ENCODE data around the gene PI4K2B. TPM values are rescaled to one million over a fixed set of nuclear protein-coding genes. Genes with fewer than 3 reads are reported as not detected.
"Not testable (repeated sequence)": the region's sequence is repeated elsewhere in the genome, so short reads cannot be mapped to it uniquely, and the experiment has no call there.

The PI4K2B gene
- total RNA-seq, 1 donor from 2014 or later = 2.0 TPM

DNA sequence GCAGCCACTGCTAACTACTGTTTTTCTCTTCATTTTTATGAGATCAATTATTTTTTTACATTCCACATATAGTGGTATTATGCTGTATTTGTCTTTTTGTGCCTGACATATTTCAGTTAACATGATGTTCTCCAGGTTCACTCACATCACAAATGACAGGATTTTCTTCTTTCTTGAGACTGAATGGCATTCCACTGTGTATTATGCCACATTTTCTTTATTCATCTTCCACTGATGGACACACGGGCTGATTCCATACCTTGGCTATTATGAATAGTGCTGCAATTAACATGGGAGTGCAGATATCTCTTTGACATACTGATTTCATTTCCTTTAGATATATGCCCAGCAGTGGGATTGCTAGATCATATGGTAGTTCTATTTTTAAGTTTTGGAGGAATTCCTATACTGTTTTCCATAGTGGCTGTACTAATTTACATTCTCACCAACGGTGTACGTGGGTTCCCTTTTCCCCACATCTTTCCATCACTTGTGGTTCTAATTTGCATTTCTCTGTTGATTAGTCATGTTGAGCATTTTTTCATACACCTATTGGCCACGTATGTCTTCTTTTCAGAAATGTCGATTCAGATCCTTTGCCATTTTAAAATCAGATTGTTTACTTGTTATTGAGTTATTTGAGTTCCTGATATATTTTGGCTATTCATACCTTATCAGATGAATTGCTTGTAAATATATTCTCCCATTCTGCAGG is 63.9 kb downstream of the PI4K2B start:
- ATAC-seq = no peak
- DNase-seq = no peak
- intact Hi-C loops (cut with micrococcal nuclease) = no loop called here

DNA sequence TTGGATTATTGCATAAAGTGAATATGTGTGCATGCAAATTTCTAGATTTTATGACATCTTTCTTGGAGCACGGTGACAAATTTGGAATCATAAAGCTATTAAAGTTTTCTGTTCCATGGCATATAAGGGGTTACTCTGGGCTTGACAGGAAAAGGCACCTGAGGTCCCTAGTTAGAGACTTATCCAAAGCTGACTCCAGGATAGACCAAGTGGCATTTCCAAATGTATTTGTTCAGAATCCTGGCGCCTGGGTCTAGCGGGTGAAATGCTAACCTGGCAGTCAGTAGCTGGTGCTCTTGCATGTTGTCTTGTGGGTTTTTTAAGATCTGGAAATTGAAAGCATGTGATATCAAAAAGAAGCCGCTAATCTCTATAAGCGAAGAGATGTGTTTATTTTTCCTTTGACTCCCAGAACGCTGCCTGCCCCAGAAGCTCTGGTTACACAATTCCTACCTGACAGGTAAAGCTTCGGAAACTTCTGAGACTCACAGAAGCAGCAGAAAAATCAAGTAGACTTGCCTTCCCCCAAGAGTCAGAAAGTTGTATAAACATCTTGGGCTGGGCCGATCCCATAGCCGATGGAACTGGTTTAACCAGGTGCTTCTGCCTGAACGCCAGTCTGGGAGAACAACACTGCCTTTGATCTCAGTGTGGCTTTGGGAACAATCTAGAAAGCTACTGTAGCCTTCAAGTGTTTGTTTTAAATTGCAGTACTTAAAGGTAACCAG is 65.8 kb downstream of the PI4K2B start:
- ATAC-seq (no peak), DNase-seq (no peak)
- intact Hi-C loops (cut with micrococcal nuclease) = no loop called here

DNA sequence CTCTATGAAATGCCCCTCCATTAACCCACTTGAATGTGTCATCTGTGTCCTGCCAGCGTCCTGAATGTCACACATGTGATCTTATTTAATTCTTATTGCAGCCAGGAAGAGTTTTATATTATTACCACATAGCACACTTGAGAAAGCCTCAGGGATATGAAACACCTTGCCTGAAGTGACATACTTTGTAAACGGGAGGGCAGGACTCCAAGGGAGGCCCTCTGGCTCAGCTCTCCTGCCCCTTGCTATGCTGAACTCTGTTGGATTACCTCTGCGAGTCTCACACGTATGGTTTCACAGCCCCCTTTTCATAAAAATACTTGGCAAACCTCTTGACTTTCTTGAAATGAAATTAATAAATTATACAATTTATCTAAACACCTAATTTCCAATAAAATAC is 67.6 kb downstream of the PI4K2B start:
- DNase-seq (no peak), ATAC-seq (no peak)
- intact Hi-C loops (cut with micrococcal nuclease) = no loop called here

DNA sequence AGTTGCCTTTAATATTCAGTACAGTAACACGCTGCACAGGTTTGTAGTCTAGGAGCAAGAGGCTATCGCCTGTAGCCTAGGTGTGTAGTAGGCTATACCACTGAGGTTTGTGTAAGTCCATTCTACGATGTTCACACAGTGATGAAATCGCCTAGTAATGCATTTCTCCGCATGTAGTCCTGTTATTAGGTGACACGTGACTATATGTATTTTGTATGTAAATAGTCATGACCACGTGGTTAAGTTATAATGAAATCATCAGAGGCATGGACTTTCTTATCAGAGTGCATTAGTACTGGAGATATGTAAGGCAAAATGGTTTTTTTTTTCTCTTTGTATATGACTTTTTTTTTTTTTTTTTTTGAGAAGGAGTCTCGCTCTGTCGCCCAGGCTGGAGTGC is 68.8 kb downstream of the PI4K2B start:
- ATAC-seq = no peak
- intact Hi-C loops (cut with micrococcal nuclease) = no loop called here
- no peak for DNase-seq

DNA sequence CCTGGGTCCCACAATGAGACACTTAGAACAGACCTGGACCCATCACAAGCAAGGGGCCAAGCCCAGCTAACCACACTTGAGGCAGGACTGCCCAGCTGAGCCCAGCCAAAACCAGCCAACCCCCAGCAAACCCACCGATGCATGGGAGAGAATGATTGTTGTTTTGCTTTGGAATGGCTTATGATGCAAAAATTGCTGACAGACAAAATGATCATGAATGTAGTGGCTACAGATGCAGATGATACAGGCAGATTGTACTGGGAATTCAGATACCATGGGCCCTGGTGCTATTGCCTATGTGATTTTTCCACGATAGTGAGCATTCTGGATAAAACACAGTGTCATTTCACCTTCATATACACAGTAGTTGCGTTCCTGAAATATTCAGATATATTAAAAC is 69.7 kb downstream of the PI4K2B start:
- no peak for DNase-seq
- intact Hi-C loops (cut with micrococcal nuclease) = no loop called here
- no peak for ATAC-seq

DNA sequence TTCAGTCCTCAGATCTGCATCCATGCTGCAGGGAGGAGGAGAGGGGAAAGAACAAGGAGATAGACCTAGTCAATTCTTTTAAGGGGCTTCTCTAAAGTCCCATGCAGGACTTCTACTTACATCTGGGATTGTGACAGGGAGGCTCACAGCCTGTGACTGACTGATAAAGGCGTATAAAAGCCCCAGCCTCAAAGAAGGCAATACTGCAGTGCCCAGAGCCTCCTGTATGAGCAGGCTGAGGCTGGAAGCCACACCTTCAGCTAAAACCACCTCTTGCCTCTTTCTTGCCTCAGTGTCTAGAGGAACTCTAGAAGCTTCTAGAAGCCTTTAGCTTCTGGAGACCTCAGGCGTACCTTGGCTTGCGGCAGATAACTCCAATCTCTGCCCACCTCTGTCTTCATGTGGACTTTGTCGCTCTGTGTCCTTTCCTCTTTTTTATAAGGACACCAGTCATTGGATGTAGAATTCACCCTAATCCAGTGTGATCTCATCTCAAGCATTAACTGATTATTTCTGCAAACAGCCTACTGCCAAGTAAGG is 72.8 kb downstream of the PI4K2B start:
- intact Hi-C loops (cut with micrococcal nuclease) = no loop called here
- no peak for ATAC-seq

DNA sequence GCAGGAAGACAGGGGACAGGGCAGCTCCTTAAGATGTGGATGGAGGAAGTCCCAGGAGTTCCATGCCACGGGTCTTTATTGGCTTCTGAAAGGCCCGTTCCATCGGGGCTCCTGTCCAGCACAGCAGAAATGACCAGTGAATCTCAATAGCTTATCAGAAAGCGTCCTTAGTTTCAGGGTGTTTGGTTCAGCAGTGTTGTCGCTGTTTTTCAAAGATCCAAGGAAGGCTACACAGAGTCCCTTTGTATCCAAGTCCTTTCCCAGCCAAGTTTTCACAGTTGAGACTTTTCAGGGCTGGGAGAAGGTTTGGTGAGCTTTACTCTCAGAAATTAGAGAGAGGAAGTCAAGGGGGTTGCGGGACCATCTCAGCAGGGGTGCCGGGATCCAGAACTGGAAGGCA is 73.8 kb downstream of the PI4K2B start:
- DNase-seq (no peak), ATAC-seq (no peak)
- intact Hi-C loops (cut with micrococcal nuclease) = no loop called here

More for the DNA sequence above, 72.8 kb downstream of the PI4K2B start:
- no peak for DNase-seq

DNA sequence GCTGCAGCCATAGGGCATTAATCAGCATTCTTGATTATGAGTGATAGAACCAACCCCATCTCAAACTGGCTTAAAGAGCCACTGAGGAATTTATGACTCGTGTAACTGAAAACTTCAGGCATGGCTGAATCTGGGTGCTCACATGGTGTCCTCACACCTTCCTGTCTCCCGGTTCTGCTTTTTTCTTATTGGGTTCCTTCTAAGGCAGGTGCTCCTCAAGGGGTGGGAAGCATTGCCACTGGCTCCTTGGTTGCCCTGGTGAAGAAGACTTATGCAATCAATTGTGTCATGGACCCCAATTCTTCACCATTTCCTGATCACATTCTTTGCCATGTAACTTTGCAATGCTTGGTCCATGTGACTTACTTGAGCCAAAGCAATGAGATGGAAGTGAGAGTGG is 74.5 kb downstream of the PI4K2B start:
- ATAC-seq (no peak), DNase-seq (no peak)
- intact Hi-C loops (cut with micrococcal nuclease) = no loop called here

DNA sequence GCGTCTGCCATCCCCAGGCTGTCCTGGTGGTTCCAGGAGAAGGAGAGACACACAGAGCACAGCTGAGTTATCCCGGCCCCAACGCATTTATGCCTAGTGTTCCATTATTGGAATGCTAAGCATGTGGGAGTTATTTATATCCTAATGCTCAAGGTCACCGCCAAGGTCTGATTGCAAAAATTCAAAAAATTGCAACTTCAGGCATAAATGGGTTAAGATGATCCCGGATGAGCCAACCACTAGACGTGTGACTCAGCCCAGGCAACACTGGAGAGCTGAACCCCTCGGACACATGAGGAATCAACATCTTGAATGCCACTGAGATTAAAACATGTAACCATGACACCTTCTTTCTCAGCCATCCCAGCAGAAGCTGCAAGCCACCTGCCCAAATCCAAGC is 74.9 kb downstream of the PI4K2B start:
- intact Hi-C loops (cut with micrococcal nuclease) = no loop called here
- DNase-seq = no peak
- ATAC-seq = no peak

DNA sequence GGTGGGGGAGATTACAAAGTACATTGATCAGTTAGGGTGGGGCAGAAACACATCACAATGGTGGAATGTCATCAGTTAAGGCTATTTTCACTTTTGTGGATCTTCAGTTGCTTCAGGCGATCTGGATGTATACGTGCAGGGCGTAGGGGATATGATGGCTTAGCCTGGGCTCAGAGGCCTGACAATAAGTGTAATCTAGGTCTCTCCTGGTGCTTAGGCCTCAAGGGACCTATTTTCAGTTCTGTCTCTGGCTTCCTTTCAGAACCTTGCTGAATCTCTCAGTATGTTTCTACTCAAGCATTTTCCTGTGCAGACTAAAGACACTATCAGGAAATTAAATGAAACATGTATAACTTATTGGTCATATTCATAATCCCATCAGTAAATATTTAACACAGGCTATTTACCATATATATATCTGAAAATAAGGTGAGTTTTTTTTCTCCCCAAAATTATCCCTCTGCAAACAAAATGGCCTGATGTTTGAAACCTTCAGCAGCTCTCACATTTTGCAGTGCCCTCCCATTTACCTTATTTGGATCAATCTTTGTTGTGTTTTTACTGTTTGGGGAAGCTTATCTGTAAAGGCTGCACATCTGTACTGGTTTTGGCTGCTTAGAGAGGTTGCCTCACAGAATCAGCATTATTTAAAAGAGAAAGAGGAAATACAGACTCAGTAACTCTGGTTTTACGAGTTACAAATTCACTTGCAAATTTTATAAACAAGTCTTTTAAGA is 76.4 kb downstream of the PI4K2B start:
- DNase-seq (no peak), ATAC-seq (no peak)
- intact Hi-C loops (cut with micrococcal nuclease) = no loop called here

DNA sequence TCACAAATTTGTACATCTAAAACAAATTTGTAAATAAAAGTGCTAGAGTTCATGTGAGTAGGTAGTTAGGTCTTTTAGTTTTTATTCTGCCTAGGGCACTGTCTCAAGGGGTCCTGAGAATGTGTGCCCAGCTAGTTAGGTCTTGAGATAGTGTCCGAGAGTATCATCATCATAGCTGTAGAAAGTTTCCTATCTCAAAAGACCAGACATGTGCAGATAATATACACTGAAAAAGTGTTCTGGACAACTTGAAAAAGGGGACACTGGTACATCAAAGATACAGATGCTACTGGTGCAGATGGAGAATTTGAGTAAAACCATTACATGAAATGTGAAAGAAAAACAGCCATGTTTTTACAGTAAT is 77.0 kb downstream of the PI4K2B start:
- ATAC-seq = no peak
- intact Hi-C loops (cut with micrococcal nuclease) = no loop called here
- no peak for DNase-seq

DNA sequence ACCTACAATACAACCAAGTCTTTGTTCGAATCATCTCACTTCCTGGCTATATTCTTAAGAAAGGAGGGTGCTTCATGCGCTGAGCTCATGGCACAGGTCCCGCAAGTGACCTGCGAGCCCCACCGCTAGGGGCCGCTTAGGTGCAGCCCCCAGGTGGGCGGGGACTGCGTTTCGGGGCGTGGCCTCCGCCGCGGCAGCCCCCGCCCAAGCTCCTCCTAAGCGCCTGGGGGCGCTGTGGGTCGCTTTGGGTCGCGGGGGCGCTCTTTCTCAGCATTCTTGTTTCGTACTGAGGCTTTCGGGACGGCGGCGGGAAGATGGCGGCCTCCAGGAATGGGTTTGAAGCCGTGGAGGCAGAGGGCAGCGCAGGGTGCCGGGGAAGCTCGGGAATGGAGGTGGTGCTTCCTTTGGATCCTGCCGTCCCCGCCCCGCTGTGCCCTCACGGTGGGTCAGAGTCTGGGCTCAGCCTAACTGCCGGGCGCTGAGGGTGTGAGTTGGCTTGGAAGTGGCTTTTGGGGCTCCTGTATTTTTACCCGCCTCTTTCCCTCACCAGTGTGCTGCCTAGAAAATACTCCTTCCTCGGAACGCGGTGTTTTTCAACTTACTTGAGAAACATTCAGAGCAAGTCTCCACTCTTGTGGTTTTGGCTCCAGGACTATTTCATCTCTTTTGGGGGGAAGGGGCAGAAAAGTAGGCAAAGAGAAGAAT is 78.8 kb downstream of the PI4K2B start, which contains the start of gene ZCCHC4:
Gene ZCCHC4 (plus strand): TSS at position 279 of the 705 bp plus-strand sequence. CDS start 36 bp downstream, at position 315.
- intact Hi-C loops (cut with micrococcal nuclease) = loop anchor here (2.0 kb wide), 1 partner anchor 78 kb away; the partner anchor contains the start of gene PI4K2B
- DNase-seq (peak; percentile 93), ATAC-seq (peak; percentile 100)

DNA sequence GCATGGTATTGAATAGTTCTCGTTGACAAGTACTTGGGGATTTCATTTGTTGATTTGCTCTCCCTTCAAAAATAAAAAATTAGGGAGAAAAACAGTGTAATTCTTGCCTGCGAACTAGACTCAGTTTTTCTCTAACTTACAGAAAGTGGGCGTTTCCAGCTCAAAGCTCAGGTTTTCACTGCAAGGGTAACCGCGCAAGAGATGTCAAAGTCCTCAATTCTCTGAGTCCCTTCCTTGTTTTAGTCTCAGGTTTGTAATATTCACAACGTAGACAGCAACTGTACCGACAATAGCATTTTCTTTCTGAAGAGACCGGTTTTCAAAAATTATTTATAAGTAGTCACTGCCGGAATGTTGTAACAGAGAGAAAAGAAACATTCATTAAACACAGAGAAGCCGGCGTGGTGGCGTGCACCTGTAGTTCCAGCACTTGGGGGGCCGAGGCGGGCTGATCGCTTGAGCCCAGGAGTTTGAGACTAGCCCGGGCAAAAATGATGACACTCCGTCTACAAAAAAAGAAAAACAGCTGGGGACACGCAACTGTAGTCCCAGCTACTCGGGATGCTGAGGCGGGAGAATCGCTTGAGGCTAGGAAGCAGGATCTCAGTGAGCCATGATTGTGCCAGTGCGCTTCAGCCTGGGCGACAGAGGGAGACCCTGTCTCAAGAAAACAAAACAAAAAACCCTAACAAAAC is 79.5 kb downstream of the PI4K2B start:
- intact Hi-C loops (cut with micrococcal nuclease) = loop anchor here (2.0 kb wide), 1 partner anchor 79 kb away; the partner anchor contains the start of gene PI4K2B
- DNase-seq (no peak), ATAC-seq (no peak)

DNA sequence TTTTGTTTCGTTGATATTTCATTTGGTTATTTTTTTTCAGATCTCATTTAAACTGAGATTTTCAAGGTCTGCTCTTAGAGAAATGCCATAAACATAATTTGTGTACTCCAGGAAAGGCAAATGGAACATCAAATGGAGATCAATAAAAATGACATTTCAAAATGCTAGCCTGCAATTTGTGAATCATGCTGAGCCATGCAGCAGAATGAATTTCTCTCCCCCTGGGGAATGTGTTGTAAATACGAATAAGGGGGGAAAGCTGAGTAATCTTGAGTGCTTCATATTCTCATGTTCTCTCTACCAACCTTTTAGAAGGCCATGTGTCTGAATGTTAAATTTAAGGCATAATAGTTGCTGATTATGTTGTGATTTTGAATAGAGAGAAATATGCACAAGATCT is 86.5 kb downstream of the PI4K2B start:
- ATAC-seq (no peak), DNase-seq (no peak)
- intact Hi-C loops (cut with micrococcal nuclease) = no loop called here

DNA sequence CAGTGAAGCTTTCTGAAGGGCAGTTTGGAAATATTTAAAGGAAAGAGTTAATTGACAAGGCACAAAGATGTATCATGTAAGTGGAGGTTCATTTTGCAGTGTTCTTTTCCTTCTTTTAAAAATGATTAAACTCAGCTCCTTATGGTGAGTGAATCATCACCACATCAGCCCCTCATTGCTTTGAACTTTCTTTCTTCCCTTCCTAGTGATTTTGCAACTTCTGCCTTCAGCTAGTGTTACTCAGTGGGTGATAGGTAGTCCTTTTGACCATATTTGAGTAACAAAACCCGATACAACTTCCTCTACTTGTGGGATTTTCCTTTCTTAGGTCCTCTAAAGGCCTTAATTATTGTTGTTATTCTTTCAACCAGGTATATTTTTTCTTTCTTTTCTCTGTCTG is 86.9 kb downstream of the PI4K2B start:
- ATAC-seq = no peak
- no peak for DNase-seq
- intact Hi-C loops (cut with micrococcal nuclease) = no loop called here

DNA sequence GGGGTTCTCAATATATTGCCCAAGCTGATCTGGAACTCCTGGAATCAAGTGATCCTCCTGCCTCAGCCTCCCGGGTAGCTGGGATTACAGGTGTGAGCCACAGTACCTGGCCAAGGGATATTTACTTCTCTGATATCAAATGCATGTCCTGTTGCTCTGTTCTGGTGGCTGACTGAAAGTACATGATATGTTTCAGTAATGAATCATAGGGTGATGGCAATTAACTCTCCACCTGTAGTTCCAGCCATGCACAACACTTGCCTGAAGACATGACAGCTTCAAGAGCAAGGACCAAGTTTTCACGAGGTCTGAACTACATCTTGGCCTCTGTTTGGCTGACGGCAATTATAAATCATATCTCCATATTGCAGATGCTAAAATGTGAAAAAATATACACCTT is 87.9 kb downstream of the PI4K2B start:
- DNase-seq (no peak), ATAC-seq (no peak)
- intact Hi-C loops (cut with micrococcal nuclease) = no loop called here

DNA sequence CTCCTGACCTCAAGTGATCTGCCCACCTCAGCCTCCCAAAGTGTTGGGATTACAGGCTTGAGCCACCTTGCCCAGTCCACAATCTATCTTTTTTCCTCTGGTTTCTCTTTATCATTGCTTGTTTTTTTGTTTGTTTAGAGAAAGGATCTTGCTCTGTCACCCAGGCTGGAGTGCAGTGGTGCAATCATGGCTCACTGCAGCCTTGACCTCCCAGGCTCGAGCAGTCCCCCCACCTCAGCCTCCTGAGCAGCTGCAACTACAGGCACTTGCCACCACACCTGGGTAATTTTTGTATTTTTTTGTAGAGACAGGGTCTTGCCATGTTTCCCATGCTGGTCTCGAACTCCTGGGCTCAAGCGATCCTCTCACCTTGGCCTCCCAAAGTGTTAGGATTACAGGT is 94.6 kb downstream of the PI4K2B start:
- intact Hi-C loops (cut with micrococcal nuclease); ATAC-seq: not testable (repeated sequence)

More for the DNA sequence above, 94.6 kb downstream of the PI4K2B start:
- not testable (repeated sequence) for DNase-seq
